WTC11 (cell line): Measurements from ENCODE around the gene LGR4. TPM values are rescaled to one million over a fixed set of nuclear protein-coding genes. Genes with fewer than 3 reads are reported as not detected.

Experiments
- ATAC-seq: fragments of 200-7000 bp; cut with Tn5 transposase; 2 replicates; pipeline ENCODE4 v1.10.0; 2021; ENCODE audit warnings: mild to moderate bottlenecking, moderate library complexity
- CTCF ChIA-PET: fragments of 300-600 bp; sonication (Branson Sonifier 250); formaldehyde crosslinking; loops from one replicate; lab custom pipeline; 2021; ENCODE audit warnings: antibody characterized with exemption; lab: Charles Lee
- POLR2A ChIA-PET: fragments of 350-600 bp; sonication (Branson Sonifier 250); formaldehyde crosslinking; loops from one replicate; lab custom pipeline; 2021; ENCODE audit warnings: antibody characterized with exemption; lab: Charles Lee
- DNase-seq: peaks from one replicate; pipeline ENCODE4 v3.0.0; 2021; ENCODE audit warnings: low spot score
- H3K27ac Mint-ChIP-seq: 2 replicates; pipeline ENCODE4 v1.8.0; 2021; ENCODE audit warnings: mixed read lengths
- H3K27me3 Mint-ChIP-seq: 2 replicates; pipeline ENCODE4 v1.8.0; 2021; ENCODE audit warnings: low read depth, mild to moderate bottlenecking, moderate library complexity, mixed read lengths
- H3K36me3 Mint-ChIP-seq: 2 replicates; pipeline ENCODE4 v1.8.0; 2021; ENCODE audit warnings: mixed read lengths
- H3K4me1 Mint-ChIP-seq: 2 replicates; pipeline ENCODE4 v1.8.0; 2022; ENCODE audit warnings: mixed read lengths
- H3K4me3 Mint-ChIP-seq: 2 replicates; pipeline ENCODE4 v1.8.0; 2021; ENCODE audit warnings: mild to moderate bottlenecking, moderate library complexity, mixed read lengths
- H3K9me3 Mint-ChIP-seq: 2 replicates; pipeline ENCODE4 v1.8.0; 2021; ENCODE audit warnings: mixed read lengths
- CREB1 ChIP-seq: sonication (generic); formaldehyde crosslinking; IDR thresholded peaks from 2 replicates; pipeline ENCODE4 v1.8.0; 2023; ENCODE audit warnings: mild to moderate bottlenecking, missing genetic modification reagents
- ETV6 ChIP-seq: sonication (generic); formaldehyde crosslinking; IDR thresholded peaks from 2 replicates; pipeline ENCODE4 v1.8.1; 2022; ENCODE audit warnings: mild to moderate bottlenecking, missing genetic modification reagents
- GTF2I ChIP-seq: fragments of 250-450 bp; sonication (Bioruptor Pico); conservative IDR thresholded peaks from 2 replicates; pipeline ENCODE4 v1.4.0; 2021; ENCODE audit warnings: mild to moderate bottlenecking
- JUN ChIP-seq: sonication (generic); formaldehyde crosslinking; IDR thresholded peaks from 2 replicates; pipeline ENCODE4 v1.8.0; 2023; ENCODE audit warnings: mild to moderate bottlenecking, missing genetic modification reagents
- NFYB ChIP-seq: sonication (generic); formaldehyde crosslinking; conservative IDR thresholded peaks from 2 replicates; pipeline ENCODE4 v1.8.0; 2022; ENCODE audit warnings: low read depth, missing genetic modification reagents
- NR1H2 ChIP-seq: sonication (generic); formaldehyde crosslinking; IDR thresholded peaks from 2 replicates; pipeline ENCODE4 v1.9.0; 2021; ENCODE audit warnings: mild to moderate bottlenecking, moderate library complexity, missing genetic modification reagents
- OVOL2 ChIP-seq: fragments of 250-450 bp; sonication (Bioruptor Pico); IDR thresholded peaks from 2 replicates; pipeline ENCODE4 v1.9.0; 2021; ENCODE audit warnings: mild to moderate bottlenecking, borderline replicate concordance
- SMAD4 ChIP-seq: sonication (generic); formaldehyde crosslinking; IDR thresholded peaks from 2 replicates; pipeline ENCODE4 v1.8.0; 2022; ENCODE audit warnings: mild to moderate bottlenecking, missing genetic modification reagents
- SOX15 ChIP-seq: fragments of 250-450 bp; sonication (Bioruptor Pico); IDR thresholded peaks from 2 replicates; pipeline ENCODE4 v1.9.0; 2021; ENCODE audit warnings: mild to moderate bottlenecking
- ZNF219 ChIP-seq: sonication (generic); formaldehyde crosslinking; IDR thresholded peaks from 2 replicates; pipeline ENCODE4 v1.8.0; 2023; ENCODE audit warnings: missing genetic modification reagents, mild to moderate bottlenecking, borderline replicate concordance
- ZNF317 ChIP-seq: sonication (generic); formaldehyde crosslinking; IDR thresholded peaks from 2 replicates; pipeline ENCODE4 v1.8.1; 2023; ENCODE audit warnings: low read depth, mild to moderate bottlenecking, moderate library complexity, missing genetic modification reagents, borderline replicate concordance
- ZNF396 ChIP-seq: fragments of 250-450 bp; sonication (Bioruptor Pico); IDR thresholded peaks from 2 replicates; pipeline ENCODE4 v1.8.0; 2021; ENCODE audit warnings: mild to moderate bottlenecking, moderate library complexity, borderline replicate concordance
- ZNF423 ChIP-seq: fragments of 250-450 bp; sonication (Bioruptor Pico); IDR thresholded peaks from 2 replicates; pipeline ENCODE4 v2.1.2; 2022; ENCODE audit warnings: mild to moderate bottlenecking, moderate library complexity
- total RNA-seq: library from RNA; stranded (reverse); gene quantifications from 3 replicates; pipeline ENCODE4 v1.2.3, GENCODE V29; 2021
- TF ChIP-seq, protein P1 (sequence below): sonication (generic); formaldehyde crosslinking; IDR thresholded peaks from 2 replicates; pipeline ENCODE4 v1.8.1; 2023; ENCODE audit warnings: mild to moderate bottlenecking, missing genetic modification reagents, moderate library complexity
- TF ChIP-seq, protein P2 (sequence below): sonication (generic); formaldehyde crosslinking; IDR thresholded peaks from 2 replicates; pipeline ENCODE4 v1.8.1; 2023; ENCODE audit warnings: mild to moderate bottlenecking, moderate library complexity, missing genetic modification reagents
- TF ChIP-seq, protein P3 (sequence below): sonication (generic); formaldehyde crosslinking; IDR thresholded peaks from 2 replicates; pipeline ENCODE4 v1.8.0; 2022; ENCODE audit warnings: mild to moderate bottlenecking, missing genetic modification reagents
- TF ChIP-seq, protein P4 (sequence below): fragments of 250-450 bp; sonication (Bioruptor Pico); IDR thresholded peaks from 2 replicates; pipeline ENCODE4 v1.9.0; 2021; ENCODE audit warnings: moderate library complexity, mild to moderate bottlenecking, inconsistent platforms, borderline replicate concordance
- TF ChIP-seq, protein P5 (sequence below): fragments of 250-450 bp; sonication (Bioruptor Pico); IDR thresholded peaks from 2 replicates; pipeline ENCODE4 v1.9.0; 2021; ENCODE audit warnings: mild to moderate bottlenecking
- TF ChIP-seq, protein P6 (sequence below): sonication (generic); formaldehyde crosslinking; IDR thresholded peaks from 2 replicates; pipeline ENCODE4 v1.8.0; 2023; ENCODE audit warnings: missing genetic modification reagents, mild to moderate bottlenecking, borderline replicate concordance
- TF ChIP-seq, protein P7 (sequence below): sonication (generic); formaldehyde crosslinking; IDR thresholded peaks from 2 replicates; pipeline ENCODE4 v1.8.0; 2022; ENCODE audit warnings: mild to moderate bottlenecking, missing genetic modification reagents
- TF ChIP-seq, protein P8 (sequence below): sonication (generic); formaldehyde crosslinking; conservative IDR thresholded peaks from 2 replicates; pipeline ENCODE4 v1.8.1; 2022; ENCODE audit warnings: mild to moderate bottlenecking, missing genetic modification reagents

The LGR4 gene
- total RNA-seq, 1 experiment from 2014 or later: 53.8 TPM

DNA sequence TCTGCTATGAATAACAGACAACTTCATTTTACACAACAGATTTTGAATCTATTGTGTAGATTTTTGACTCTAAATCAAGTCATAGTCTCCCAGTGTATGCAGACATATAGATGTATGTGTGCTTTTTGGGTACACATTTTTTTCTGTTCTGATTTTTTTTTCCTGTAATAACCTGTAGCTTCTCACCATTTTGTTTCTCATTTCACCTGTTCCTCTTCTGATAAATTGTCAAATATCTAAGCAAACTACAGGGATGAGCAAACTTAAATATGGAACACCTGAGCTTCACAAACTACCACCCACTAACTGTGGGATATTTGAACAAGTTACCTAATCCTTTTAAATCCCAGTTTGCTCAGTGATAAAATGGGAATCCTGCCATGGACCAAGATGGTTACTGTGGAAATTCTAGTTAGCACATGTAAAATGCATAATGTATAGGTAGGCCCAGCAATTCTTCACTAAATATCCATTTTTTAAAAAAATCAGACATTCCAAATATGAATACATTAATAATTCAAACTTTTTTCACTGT lies 15.7 kb downstream of the LGR4 start:
- Mint-ChIP-seq H3K36me3 (peaks cover 27% of the 10 kb centered on the region), H3K4me3 (no peak overlapping the region), H3K9me3 (peaks cover 22% of the 10 kb centered on the region), H3K27ac (peak overlapping the region; percentile 9; the same call in 1 of the 2 replicates), H3K4me1 (peaks cover 73% of the 10 kb centered on the region), H3K27me3 (no peaks in the 10 kb centered on the region)
- ChIA-PET CTCF (no interaction called here), POLR2A (no interaction called here)
- DNase-seq (no peak), ATAC-seq (no peak)
- no peak for TF ChIP-seq OVOL2 (CRISPR knock-in tag)
- no peak for TF ChIP-seq NR1H2 (CRISPR knock-in tag)
- TF ChIP-seq ZNF423 (CRISPR knock-in tag): no peak
- TF ChIP-seq SOX15 (CRISPR knock-in tag): no peak
- TF ChIP-seq CREB1 (CRISPR knock-in tag): no peak
- TF ChIP-seq GTF2I (CRISPR knock-in tag): no peak
- TF ChIP-seq, protein P1, sequence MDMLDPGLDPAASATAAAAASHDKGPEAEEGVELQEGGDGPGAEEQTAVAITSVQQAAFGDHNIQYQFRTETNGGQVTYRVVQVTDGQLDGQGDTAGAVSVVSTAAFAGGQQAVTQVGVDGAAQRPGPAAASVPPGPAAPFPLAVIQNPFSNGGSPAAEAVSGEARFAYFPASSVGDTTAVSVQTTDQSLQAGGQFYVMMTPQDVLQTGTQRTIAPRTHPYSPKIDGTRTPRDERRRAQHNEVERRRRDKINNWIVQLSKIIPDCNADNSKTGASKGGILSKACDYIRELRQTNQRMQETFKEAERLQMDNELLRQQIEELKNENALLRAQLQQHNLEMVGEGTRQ (CRISPR knock-in tag): no peak
- no peak for TF ChIP-seq ZNF317 (CRISPR knock-in tag)
- TF ChIP-seq ZNF219 (CRISPR knock-in tag): no peak
- no peak for TF ChIP-seq ZNF396 (CRISPR knock-in tag)
- TF ChIP-seq, protein P2, sequence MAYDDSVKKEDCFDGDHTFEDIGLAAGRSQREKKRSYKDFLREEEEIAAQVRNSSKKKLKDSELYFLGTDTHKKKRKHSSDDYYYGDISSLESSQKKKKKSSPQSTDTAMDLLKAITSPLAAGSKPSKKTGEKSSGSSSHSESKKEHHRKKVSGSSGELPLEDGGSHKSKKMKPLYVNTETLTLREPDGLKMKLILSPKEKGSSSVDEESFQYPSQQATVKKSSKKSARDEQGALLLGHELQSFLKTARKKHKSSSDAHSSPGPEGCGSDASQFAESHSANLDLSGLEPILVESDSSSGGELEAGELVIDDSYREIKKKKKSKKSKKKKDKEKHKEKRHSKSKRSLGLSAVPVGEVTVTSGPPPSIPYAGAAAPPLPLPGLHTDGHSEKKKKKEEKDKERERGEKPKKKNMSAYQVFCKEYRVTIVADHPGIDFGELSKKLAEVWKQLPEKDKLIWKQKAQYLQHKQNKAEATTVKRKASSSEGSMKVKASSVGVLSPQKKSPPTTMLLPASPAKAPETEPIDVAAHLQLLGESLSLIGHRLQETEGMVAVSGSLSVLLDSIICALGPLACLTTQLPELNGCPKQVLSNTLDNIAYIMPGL (CRISPR knock-in tag): no peak
- TF ChIP-seq, protein P3, sequence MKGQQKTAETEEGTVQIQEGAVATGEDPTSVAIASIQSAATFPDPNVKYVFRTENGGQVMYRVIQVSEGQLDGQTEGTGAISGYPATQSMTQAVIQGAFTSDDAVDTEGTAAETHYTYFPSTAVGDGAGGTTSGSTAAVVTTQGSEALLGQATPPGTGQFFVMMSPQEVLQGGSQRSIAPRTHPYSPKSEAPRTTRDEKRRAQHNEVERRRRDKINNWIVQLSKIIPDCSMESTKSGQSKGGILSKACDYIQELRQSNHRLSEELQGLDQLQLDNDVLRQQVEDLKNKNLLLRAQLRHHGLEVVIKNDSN (CRISPR knock-in tag): no peak
- no peak for TF ChIP-seq JUN (CRISPR knock-in tag)
- TF ChIP-seq SMAD4 (CRISPR knock-in tag): no peak
- TF ChIP-seq, protein P4, sequence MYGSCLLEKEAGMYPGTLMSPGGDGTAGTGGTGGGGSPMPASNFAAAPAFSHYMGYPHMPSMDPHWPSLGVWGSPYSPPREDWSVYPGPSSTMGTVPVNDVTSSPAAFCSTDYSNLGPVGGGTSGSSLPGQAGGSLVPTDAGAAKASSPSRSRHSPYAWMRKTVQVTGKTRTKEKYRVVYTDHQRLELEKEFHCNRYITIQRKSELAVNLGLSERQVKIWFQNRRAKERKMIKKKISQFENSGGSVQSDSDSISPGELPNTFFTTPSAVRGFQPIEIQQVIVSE (CRISPR knock-in tag): no peak

DNA sequence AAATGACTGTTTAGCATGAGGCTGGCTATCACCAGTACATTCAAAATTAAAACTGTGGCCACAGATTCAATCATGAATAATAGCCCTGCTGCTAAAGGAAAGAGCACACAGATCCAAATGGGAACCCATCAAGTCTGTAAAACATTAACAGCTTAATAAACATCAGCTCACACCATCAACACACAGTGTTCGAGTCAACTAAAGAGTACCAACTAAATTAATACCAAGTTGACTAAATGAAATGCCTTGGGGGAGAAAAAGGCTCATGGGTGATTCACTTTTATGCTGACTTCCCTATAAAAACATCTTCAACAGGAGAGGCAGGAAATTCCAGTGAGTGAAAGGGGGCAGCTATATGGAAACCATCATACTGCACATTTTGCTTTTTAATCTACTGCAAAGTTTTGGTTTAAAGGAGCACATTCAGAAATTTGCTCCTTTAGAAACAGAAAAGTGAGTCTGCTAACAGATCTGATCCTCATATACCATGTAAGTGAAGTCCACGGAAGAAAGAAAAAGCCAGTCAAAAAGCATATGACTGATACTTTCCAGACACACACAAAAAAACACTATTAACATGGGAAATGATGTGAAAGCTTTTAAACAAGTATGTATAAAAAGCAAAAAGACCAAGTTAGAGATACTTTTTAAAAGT lies 16.3 kb downstream of the LGR4 start:
- peaks cover 22% of the 10 kb centered on the region for H3K9me3 Mint-ChIP-seq
- peaks cover 75% of the 10 kb centered on the region for H3K4me1 Mint-ChIP-seq
- H3K4me3 Mint-ChIP-seq: no peak overlapping the region
- H3K27ac Mint-ChIP-seq: peak overlapping the region; percentile 71
- no peaks in the 10 kb centered on the region for H3K27me3 Mint-ChIP-seq
- DNase-seq (no peak), ATAC-seq (no peak)
- ChIA-PET POLR2A (no interaction called here), CTCF (no interaction called here)
- H3K36me3 Mint-ChIP-seq: peaks cover 27% of the 10 kb centered on the region
- TF ChIP-seq, protein P5, sequence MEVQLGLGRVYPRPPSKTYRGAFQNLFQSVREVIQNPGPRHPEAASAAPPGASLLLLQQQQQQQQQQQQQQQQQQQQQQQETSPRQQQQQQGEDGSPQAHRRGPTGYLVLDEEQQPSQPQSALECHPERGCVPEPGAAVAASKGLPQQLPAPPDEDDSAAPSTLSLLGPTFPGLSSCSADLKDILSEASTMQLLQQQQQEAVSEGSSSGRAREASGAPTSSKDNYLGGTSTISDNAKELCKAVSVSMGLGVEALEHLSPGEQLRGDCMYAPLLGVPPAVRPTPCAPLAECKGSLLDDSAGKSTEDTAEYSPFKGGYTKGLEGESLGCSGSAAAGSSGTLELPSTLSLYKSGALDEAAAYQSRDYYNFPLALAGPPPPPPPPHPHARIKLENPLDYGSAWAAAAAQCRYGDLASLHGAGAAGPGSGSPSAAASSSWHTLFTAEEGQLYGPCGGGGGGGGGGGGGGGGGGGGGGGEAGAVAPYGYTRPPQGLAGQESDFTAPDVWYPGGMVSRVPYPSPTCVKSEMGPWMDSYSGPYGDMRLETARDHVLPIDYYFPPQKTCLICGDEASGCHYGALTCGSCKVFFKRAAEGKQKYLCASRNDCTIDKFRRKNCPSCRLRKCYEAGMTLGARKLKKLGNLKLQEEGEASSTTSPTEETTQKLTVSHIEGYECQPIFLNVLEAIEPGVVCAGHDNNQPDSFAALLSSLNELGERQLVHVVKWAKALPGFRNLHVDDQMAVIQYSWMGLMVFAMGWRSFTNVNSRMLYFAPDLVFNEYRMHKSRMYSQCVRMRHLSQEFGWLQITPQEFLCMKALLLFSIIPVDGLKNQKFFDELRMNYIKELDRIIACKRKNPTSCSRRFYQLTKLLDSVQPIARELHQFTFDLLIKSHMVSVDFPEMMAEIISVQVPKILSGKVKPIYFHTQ (CRISPR knock-in tag): no peak
- TF ChIP-seq ETV6 (CRISPR knock-in tag) (no peak), NFYB (no peak), JUN (CRISPR knock-in tag) (no peak)
- TF ChIP-seq, protein P6, sequence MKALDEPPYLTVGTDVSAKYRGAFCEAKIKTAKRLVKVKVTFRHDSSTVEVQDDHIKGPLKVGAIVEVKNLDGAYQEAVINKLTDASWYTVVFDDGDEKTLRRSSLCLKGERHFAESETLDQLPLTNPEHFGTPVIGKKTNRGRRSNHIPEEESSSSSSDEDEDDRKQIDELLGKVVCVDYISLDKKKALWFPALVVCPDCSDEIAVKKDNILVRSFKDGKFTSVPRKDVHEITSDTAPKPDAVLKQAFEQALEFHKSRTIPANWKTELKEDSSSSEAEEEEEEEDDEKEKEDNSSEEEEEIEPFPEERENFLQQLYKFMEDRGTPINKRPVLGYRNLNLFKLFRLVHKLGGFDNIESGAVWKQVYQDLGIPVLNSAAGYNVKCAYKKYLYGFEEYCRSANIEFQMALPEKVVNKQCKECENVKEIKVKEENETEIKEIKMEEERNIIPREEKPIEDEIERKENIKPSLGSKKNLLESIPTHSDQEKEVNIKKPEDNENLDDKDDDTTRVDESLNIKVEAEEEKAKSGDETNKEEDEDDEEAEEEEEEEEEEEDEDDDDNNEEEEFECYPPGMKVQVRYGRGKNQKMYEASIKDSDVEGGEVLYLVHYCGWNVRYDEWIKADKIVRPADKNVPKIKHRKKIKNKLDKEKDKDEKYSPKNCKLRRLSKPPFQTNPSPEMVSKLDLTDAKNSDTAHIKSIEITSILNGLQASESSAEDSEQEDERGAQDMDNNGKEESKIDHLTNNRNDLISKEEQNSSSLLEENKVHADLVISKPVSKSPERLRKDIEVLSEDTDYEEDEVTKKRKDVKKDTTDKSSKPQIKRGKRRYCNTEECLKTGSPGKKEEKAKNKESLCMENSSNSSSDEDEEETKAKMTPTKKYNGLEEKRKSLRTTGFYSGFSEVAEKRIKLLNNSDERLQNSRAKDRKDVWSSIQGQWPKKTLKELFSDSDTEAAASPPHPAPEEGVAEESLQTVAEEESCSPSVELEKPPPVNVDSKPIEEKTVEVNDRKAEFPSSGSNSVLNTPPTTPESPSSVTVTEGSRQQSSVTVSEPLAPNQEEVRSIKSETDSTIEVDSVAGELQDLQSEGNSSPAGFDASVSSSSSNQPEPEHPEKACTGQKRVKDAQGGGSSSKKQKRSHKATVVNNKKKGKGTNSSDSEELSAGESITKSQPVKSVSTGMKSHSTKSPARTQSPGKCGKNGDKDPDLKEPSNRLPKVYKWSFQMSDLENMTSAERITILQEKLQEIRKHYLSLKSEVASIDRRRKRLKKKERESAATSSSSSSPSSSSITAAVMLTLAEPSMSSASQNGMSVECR (CRISPR knock-in tag): no peak
- TF ChIP-seq, protein P7, sequence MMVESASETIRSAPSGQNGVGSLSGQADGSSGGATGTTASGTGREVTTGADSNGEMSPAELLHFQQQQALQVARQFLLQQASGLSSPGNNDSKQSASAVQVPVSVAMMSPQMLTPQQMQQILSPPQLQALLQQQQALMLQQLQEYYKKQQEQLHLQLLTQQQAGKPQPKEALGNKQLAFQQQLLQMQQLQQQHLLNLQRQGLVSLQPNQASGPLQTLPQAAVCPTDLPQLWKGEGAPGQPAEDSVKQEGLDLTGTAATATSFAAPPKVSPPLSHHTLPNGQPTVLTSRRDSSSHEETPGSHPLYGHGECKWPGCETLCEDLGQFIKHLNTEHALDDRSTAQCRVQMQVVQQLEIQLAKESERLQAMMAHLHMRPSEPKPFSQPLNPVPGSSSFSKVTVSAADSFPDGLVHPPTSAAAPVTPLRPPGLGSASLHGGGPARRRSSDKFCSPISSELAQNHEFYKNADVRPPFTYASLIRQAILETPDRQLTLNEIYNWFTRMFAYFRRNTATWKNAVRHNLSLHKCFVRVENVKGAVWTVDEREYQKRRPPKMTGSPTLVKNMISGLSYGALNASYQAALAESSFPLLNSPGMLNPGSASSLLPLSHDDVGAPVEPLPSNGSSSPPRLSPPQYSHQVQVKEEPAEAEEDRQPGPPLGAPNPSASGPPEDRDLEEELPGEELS: no peak
- TF ChIP-seq, protein P8, sequence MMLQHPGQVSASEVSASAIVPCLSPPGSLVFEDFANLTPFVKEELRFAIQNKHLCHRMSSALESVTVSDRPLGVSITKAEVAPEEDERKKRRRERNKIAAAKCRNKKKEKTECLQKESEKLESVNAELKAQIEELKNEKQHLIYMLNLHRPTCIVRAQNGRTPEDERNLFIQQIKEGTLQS: no peak
